Activated B cell treated with CpG ODN at 0.5 μM for 24 hours (primary cell): ENCODE measurements around the gene RALB. TPM values are rescaled to one million over a fixed set of nuclear protein-coding genes. Genes with fewer than 3 reads are reported as not detected.

Experiments used
- ATAC-seq: fragments of 200-7000 bp; cut with Tn5 transposase; one replicate; pipeline ENCODE4 v1.10.0; 2021; ENCODE audit warnings: low read depth, mild to moderate bottlenecking, moderate library complexity
- CTCF ChIA-PET: fragments of 350-600 bp; sonication (Branson Sonifier 250); formaldehyde crosslinking; loops from one replicate; lab custom pipeline; 2021; ENCODE audit warnings: antibody characterized with exemption; lab: Charles Lee
- POLR2A ChIA-PET: fragments of 350-600 bp; sonication (Branson Sonifier 250); formaldehyde crosslinking; loops from one replicate; lab custom pipeline; 2021; ENCODE audit warnings: antibody characterized with exemption; lab: Charles Lee
- DNase-seq: peaks from one replicate; pipeline ENCODE4 v3.0.0; 2022
- H3K27ac Mint-ChIP-seq: one replicate; pipeline ENCODE4 v1.8.0; 2020; ENCODE audit warnings: mixed read lengths
- H3K27me3 Mint-ChIP-seq: one replicate; pipeline ENCODE4 v1.8.0; 2021; ENCODE audit warnings: mixed read lengths
- H3K36me3 Mint-ChIP-seq: one replicate; pipeline ENCODE4 v1.8.0; 2021; ENCODE audit warnings: low read depth, mixed read lengths
- H3K4me1 Mint-ChIP-seq: one replicate; pipeline ENCODE4 v1.8.0; 2021; ENCODE audit warnings: mixed read lengths
- H3K4me3 Mint-ChIP-seq: one replicate; pipeline ENCODE4 v1.8.0; 2020; ENCODE audit warnings: mild to moderate bottlenecking, mixed read lengths
- H3K9me3 Mint-ChIP-seq: one replicate; pipeline ENCODE4 v1.8.0; 2020; ENCODE audit warnings: mixed read lengths
- CTCF ChIP-seq: fragments of 200-600 bp; IDR thresholded peaks from one replicate; pipeline ENCODE4 v1.8.0; 2022; ENCODE audit warnings: antibody characterized with exemption, mild to moderate bottlenecking
- intact Hi-C: fragments of 100-400 bp; cut with micrococcal nuclease; formaldehyde crosslinking; loops from one replicate; pipeline ENCODE4 v1.15.1; 2024
- total RNA-seq: library from RNA; stranded (reverse); gene quantifications from 2 replicates; pipeline ENCODE4 v1.2.3, GENCODE V29; 2022

The RALB gene
- total RNA-seq, 1 donor from 2014 or later = 33.4 TPM

- POLR2A ChIA-PET = no interaction called here
- Mint-ChIP-seq H3K27ac (no peak overlapping the region), H3K27me3 (peaks cover 3% of the 10 kb centered on the region)
These were observed 11.0 kb upstream of the RALB start for GRCh38 chr2:120241684-120242083.

GRCh38 chr2:120243211-120243610, 9.4 kb upstream of the RALB start:
- Mint-ChIP-seq H3K27ac (no peak overlapping the region), H3K4me1 (peaks cover 6% of the 10 kb centered on the region), H3K27me3 (peaks cover 3% of the 10 kb centered on the region), H3K4me3 (no peak overlapping the region), H3K9me3 (peaks cover 2% of the 10 kb centered on the region), H3K36me3 (no peaks in the 10 kb centered on the region)
- intact Hi-C loops = no loop called here
- DNase-seq (no peak), ATAC-seq (no peak)
- TF ChIP-seq CTCF = no peak
- ChIA-PET POLR2A (no interaction called here), CTCF (interaction anchor here (1.3 kb wide), 1 partner anchor 69 kb away, joined by 3 read pairs; no protein-coding TSS in a partner anchor)

More at GRCh38 chr2:120241684-120242083, 11.0 kb upstream of the RALB start:
- Mint-ChIP-seq H3K36me3 (no peaks in the 10 kb centered on the region), H3K9me3 (peaks cover 2% of the 10 kb centered on the region), H3K4me3 (no peak overlapping the region), H3K4me1 (no peaks in the 10 kb centered on the region)
- intact Hi-C loops = no loop called here
- DNase-seq (no peak), ATAC-seq (no peak)
- no peak for TF ChIP-seq CTCF
- CTCF ChIA-PET = no interaction called here

- Mint-ChIP-seq H3K27me3 (peaks cover 6% of the 10 kb centered on the region), H3K36me3 (no peaks in the 10 kb centered on the region), H3K4me1 (peaks cover 10% of the 10 kb centered on the region), H3K9me3 (peaks cover 2% of the 10 kb centered on the region), H3K4me3 (no peak overlapping the region), H3K27ac (no peak overlapping the region)
- intact Hi-C loops = no loop called here
- ChIA-PET CTCF (no interaction called here), POLR2A (no interaction called here)
- no peak for DNase-seq
- TF ChIP-seq CTCF = no peak
- ATAC-seq = no peak
These were observed 8.6 kb upstream of the RALB start for GRCh38 chr2:120243875-120244553.

- peaks cover 10% of the 10 kb centered on the region for H3K4me1 Mint-ChIP-seq
- CTCF ChIA-PET = no interaction called here
- POLR2A ChIA-PET = no interaction called here
- H3K9me3 Mint-ChIP-seq = peaks cover 2% of the 10 kb centered on the region
- TF ChIP-seq CTCF = no peak
- no peak overlapping the region for H3K4me3 Mint-ChIP-seq
- H3K36me3 Mint-ChIP-seq = no peaks in the 10 kb centered on the region
- intact Hi-C loops = no loop called here
- DNase-seq = no peak
- H3K27ac Mint-ChIP-seq = no peak overlapping the region
- H3K27me3 Mint-ChIP-seq = peaks cover 6% of the 10 kb centered on the region
- no peak for ATAC-seq
These were observed 7.8 kb upstream of the RALB start for GRCh38 chr2:120244656-120245519.
